HUDEP-2 (cell line): Measurements from ENCODE around the gene ABCA9.
"Not testable (repeated sequence)": the region's sequence is repeated elsewhere in the genome, so short reads cannot be mapped to it uniquely, and the experiment has no call there.

ENCODE experiments used
- DNase-seq, 76 experiments: peaks; one replicate each; lab custom pipeline; 2025; ENCODE audit not compliant: unreplicated experiment in 76 of 76; lab: John Stamatoyannopoulos, UW

ABCA9 gene, protein sequence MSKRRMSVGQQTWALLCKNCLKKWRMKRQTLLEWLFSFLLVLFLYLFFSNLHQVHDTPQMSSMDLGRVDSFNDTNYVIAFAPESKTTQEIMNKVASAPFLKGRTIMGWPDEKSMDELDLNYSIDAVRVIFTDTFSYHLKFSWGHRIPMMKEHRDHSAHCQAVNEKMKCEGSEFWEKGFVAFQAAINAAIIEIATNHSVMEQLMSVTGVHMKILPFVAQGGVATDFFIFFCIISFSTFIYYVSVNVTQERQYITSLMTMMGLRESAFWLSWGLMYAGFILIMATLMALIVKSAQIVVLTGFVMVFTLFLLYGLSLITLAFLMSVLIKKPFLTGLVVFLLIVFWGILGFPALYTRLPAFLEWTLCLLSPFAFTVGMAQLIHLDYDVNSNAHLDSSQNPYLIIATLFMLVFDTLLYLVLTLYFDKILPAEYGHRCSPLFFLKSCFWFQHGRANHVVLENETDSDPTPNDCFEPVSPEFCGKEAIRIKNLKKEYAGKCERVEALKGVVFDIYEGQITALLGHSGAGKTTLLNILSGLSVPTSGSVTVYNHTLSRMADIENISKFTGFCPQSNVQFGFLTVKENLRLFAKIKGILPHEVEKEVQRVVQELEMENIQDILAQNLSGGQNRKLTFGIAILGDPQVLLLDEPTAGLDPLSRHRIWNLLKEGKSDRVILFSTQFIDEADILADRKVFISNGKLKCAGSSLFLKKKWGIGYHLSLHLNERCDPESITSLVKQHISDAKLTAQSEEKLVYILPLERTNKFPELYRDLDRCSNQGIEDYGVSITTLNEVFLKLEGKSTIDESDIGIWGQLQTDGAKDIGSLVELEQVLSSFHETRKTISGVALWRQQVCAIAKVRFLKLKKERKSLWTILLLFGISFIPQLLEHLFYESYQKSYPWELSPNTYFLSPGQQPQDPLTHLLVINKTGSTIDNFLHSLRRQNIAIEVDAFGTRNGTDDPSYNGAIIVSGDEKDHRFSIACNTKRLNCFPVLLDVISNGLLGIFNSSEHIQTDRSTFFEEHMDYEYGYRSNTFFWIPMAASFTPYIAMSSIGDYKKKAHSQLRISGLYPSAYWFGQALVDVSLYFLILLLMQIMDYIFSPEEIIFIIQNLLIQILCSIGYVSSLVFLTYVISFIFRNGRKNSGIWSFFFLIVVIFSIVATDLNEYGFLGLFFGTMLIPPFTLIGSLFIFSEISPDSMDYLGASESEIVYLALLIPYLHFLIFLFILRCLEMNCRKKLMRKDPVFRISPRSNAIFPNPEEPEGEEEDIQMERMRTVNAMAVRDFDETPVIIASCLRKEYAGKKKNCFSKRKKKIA (N-terminal part only)

DNA sequence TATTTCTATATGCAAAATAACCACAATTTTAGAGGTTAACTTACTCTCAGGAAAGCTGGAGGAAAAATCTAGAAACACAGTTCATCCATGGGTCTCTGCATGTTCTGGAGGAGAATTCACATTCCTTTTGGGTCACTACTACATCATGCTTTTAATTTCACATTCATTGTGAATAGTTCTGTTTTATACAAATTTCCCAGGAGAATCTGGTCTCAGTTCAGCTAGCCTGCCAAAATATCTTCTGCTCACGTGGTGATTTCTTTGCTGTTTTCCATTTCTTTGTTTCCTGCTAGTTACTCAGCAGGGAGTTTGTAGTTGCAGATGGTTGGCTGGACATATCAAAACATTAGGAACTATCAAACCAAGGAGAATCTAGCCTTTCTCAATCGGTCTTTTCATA is at the start of gene ABCA9:
ABCA9 (minus strand) TSS at position 106 of the 400 bp plus-strand sequence. CDS start 9,801 bp downstream, outside the sequence.
- DNase-seq, result no peak

- DNase-seq, result no peak
Observed at GRCh38 chr17:69105907-69106730, 45.4 kb upstream of the ABCA9 start.

DNA sequence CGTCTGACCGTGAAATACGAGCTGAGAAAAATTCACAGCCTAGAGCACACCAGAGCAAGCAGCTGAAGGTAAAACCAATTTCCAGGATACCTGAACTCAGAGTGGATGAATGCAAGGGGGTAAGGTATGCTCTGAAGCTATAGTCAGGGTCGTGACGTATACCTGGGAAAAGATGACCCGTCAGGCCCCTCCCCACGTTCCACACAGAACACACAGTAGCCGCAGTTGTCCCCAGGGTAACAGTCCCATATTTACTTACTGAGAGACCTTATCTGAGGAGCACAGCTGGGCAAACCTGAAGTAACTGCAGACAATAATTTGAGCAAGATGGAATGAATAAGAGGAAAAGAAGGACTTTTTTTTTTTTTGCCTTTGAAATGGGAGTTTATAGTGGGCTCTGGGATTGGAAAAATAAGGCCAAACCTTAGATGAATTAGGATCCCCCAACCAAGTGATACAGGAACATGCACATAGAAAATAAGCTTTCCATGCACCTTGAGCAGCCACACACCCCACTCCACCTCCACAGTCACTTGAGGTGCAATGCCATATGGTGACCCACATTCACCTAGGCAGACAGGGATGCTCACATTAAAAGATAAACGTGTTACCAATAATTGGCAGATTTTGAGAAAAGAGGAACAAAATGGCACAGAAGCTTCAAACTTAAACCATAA is 43.0 kb upstream of the ABCA9 start:
- DNase-seq, result no peak

GRCh38 chr17:69098625-69099024 is 37.9 kb upstream of the ABCA9 start:
- DNase-seq, result no peak

DNA sequence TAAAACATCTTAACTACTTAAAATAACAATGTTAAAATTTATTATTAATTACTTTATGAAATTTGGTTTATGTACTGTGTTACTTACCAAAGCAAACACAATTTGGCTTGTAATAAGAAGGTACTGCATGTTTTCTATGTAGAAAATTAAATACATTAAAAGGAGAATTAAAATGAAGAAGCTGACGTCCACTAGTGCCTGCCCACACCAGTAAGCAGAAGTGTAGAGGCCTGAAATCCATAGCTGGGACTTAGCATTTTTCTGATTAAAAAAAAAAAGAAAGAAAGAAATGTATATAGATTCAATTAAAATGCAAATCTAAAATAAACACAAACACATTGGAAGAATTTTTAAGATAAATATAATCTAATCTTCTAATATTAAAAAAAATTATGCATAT is 35.8 kb upstream of the ABCA9 start:
- DNase-seq, result no peak

DNA sequence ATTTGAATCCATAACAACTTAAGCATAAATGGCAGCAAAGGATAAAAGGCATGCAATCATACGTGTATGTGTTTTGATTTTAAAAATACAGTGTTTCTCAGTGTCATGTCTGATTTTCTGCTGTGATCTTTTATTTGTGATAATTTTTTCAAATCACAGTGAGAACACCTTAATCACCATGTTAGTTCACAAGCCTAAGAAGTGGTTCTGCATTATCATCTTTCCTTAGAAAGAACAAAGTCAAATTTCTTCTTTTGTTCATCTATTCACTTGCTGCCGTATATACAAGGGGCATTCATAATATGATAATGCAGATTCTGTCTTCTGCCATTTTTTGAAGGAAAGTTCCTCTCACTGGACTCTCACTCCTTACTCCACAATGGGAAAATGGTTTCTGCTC is 33.3 kb upstream of the ABCA9 start:
- no peak for DNase-seq

GRCh38 chr17:69093279-69093789 is 32.6 kb upstream of the ABCA9 start:
- DNase-seq, result peak in 6 of 76 experiments; percentile 1 to 25 (median 10)

DNA sequence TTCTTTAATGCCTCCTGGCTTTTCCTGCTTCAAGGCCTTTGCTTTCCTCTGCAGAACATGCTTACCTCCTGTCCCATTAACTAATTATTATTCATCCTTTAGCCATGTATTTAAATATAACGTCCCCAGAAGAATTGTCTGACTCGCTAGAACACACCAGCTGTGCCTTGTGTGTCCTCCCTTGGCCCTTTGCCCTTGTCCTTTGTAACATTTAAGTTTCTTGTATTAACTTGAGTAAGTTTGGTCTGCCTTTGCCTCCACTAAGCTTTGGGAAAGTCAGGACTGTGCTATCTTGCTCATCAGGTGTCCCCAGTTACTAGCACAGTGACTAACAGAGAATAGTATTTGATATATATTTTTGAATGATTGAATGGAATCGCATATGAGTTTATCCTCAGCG is 29.6 kb upstream of the ABCA9 start:
- DNase-seq, result no peak

GRCh38 chr17:69088643-69089200 is 28.0 kb upstream of the ABCA9 start:
- DNase-seq, result no peak

GRCh38 chr17:69086641-69087040 is 25.9 kb upstream of the ABCA9 start:
- no peak for DNase-seq

GRCh38 chr17:69084911-69085310 is 24.2 kb upstream of the ABCA9 start:
- peak in 1 of 76 experiments; percentile 0 for DNase-seq

GRCh38 chr17:69082696-69083095 is 22.0 kb upstream of the ABCA9 start:
- DNase-seq, result no peak

DNA sequence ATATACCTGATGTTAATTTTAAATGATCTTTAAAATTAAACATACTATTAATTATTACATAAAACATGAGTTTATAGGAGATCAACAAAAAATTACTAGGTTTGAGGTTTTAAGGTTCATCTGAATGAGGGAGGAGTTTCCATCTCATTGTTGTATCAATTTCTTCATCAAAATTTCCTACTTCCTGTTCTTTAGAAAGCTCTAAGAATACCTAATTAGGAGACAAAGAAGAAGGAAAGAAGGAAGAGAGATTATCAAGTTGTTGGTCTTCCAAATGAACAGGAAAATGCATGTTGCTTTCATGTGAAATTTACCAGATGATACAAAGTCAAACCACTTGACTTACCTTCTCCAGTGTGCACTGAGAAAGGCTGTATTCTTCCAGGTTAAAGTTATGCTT is 18.1 kb upstream of the ABCA9 start:
- DNase-seq, result no peak

GRCh38 chr17:69075823-69076222 is 15.1 kb upstream of the ABCA9 start:
- no peak for DNase-seq

DNA sequence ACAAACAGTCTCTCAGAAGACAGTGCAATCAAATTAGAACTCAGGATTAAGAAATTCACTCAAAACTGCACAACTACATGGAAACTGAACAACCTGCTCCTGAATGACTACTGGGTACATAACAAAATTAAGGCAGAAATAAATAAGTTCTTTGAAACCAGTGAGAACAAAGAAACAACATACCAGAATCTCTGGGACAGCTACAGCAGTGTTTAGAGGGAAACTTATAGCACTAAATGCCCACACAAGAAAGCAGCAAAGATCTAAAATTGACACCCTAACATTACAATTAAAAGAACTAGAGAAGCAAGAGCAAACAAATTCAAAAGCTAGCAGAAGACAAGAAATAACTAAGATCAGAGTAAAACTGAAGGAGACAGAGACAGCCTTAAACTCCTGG is 12.7 kb upstream of the ABCA9 start:
- not testable (repeated sequence) for DNase-seq

- DNase-seq, result not testable (repeated sequence)
Observed at GRCh38 chr17:69072803-69073256, 12.1 kb upstream of the ABCA9 start.

- DNase-seq, result not testable (repeated sequence)
Observed at GRCh38 chr17:69071233-69071586, 10.5 kb upstream of the ABCA9 start.

- DNase-seq, result not testable (repeated sequence)
Observed at GRCh38 chr17:69070378-69071232, 9.9 kb upstream of the ABCA9 start.
